Measurements from ENCODE around the gene CNIH3.

- no peak for TF ChIP-seq POLR2AphosphoS5 (IDR thresholded peaks at IDR 0.05; ENCODE audit: borderline replicate concordance, low read depth, low read length)
- no peak for TF ChIP-seq EZH2 (IDR thresholded peaks at IDR 0.05)
Observed at GRCh38 chr1:224783006-224783651, 167.0 kb downstream of the CNIH3 start.

Measured in SK-N-MC (cell line).